Tibial nerve (tissue), 4 donors: ENCODE measurements around the gene ASCL1.

ENCODE experiments used
- CTCF ChIP-seq, 5 experiments: fragments of 200-600 bp in 3 of 5; fragments of 450-650 bp in 2 of 5; sonication (generic) in 3 of 5; IDR thresholded peaks; one replicate each; pipeline ENCODE4 v1.5.1; 2016 to 2019; ENCODE audit warnings: antibody characterized with exemption in 5 of 5, mild to moderate bottlenecking in 3 of 5, moderate library complexity in 2 of 5
- EP300 ChIP-seq, 2 donors: sonication (generic); formaldehyde crosslinking; IDR thresholded peaks; one replicate each; pipeline ENCODE4 v1.6.1; 2017; ENCODE audit warnings: antibody characterized with exemption in 2 of 2, mild to moderate bottlenecking in 1 of 2
- POLR2A ChIP-seq, 2 donors: fragments of 450-650 bp; IDR thresholded peaks; one replicate each; pipeline ENCODE4 v1.6.1; 2017; ENCODE audit warnings: antibody characterized with exemption in 2 of 2, mild to moderate bottlenecking in 2 of 2, moderate library complexity in 2 of 2

- TF ChIP-seq CTCF (IDR thresholded peaks at IDR 0.05) (peak; percentile 68 to 90 (median 75)), POLR2A (IDR thresholded peaks at IDR 0.05) (no peak), EP300 (IDR thresholded peaks at IDR 0.05) (no peak)
Measured at GRCh38 chr12:102948941-102949352, 8.5 kb upstream of the ASCL1 start.
